Measurements from ENCODE around the gene SP6. TPM values are rescaled to one million over a fixed set of nuclear protein-coding genes. Genes with fewer than 3 reads are reported as not detected.

SP6 gene
- total RNA-seq, 4 donors from 2014 or later, result 0.56 to 5.9 (median 0.96) TPM

GRCh38 chr17:47837401-47838039, 13.4 kb downstream of the SP6 start:
- TF ChIP-seq POLR2A (IDR thresholded peaks at IDR 0.05) (no peak), CTCF (IDR thresholded peaks at IDR 0.05) (no peak)
- no peaks in the 10 kb centered on the region for H3K9me3 ChIP-seq
- WGBS, 2 donors, result 63 to 79% methylated on average over 8 of the region's 13 CpGs
- peaks cover 11 to 21% of the 10 kb centered on the region in 2 donors for H3K4me1 ChIP-seq
- DNase-seq, result no peak
- no peak overlapping the region for H3K4me3 ChIP-seq (replicated peaks in 1 of 3)
- peaks cover 6 to 11% of the 10 kb centered on the region in 2 donors for H3K36me3 ChIP-seq
- H3K27ac ChIP-seq, result peak overlapping the region in 1 of 3 donors; percentile 5
- intact Hi-C loops (cut with DNase I), result no loop called here
- H3K27me3 ChIP-seq, result no peaks in the 10 kb centered on the region

- WGBS, 2 donors, result no CpG with 5 or more reads among the region's 6 CpGs
- Histone ChIP-seq H3K27ac (no peak overlapping the region), H3K27me3 (no peaks in the 10 kb centered on the region), H3K36me3 (peaks cover 6 to 11% of the 10 kb centered on the region in 2 donors), H3K4me3 (replicated peaks in 1 of 3) (no peak overlapping the region), H3K9me3 (no peaks in the 10 kb centered on the region), H3K4me1 (peaks cover 15 to 23% of the 10 kb centered on the region in 2 donors)
- no peak for DNase-seq
- TF ChIP-seq CTCF (IDR thresholded peaks at IDR 0.05), result no peak
- intact Hi-C loops (cut with DNase I), result no loop called here
Observed at GRCh38 chr17:47836601-47837000, 14.4 kb downstream of the SP6 start.

GRCh38 chr17:47834756-47835155, 16.2 kb downstream of the SP6 start:
- H3K27ac ChIP-seq, result peak overlapping the region in 1 of 3 donors; percentile 24
- 67 to 69% methylated on average over 5 of the region's 5 CpGs for WGBS, 2 donors
- H3K4me3 ChIP-seq (replicated peaks in 1 of 3), result no peak overlapping the region
- no peaks in the 10 kb centered on the region for H3K27me3 ChIP-seq
- intact Hi-C loops (cut with DNase I), result no loop called here
- peaks cover 6 to 11% of the 10 kb centered on the region in 2 donors for H3K36me3 ChIP-seq
- no peak for TF ChIP-seq CTCF (IDR thresholded peaks at IDR 0.05)
- TF ChIP-seq POLR2A (IDR thresholded peaks at IDR 0.05), result no peak
- DNase-seq, result no peak
- H3K4me1 ChIP-seq, result peaks cover 15 to 20% of the 10 kb centered on the region in 2 donors
- no peaks in the 10 kb centered on the region for H3K9me3 ChIP-seq

GRCh38 chr17:47831934-47832327, 19.0 kb downstream of the SP6 start:
- 7 to 18% methylated on average over 7 of the region's 7 CpGs for WGBS, 2 donors
- Histone ChIP-seq H3K9me3 (no peaks in the 10 kb centered on the region), H3K27ac (no peak overlapping the region), H3K27me3 (no peaks in the 10 kb centered on the region), H3K36me3 (peaks cover 7 to 14% of the 10 kb centered on the region in 2 donors), H3K4me3 (replicated peaks in 1 of 3) (peak overlapping the region in 2 of 3 donors; percentile 77 to 83), H3K4me1 (peaks cover 11 to 16% of the 10 kb centered on the region in 2 donors)
- intact Hi-C loops (cut with DNase I), result no loop called here
- TF ChIP-seq POLR2A (IDR thresholded peaks at IDR 0.05) (no peak), CTCF (IDR thresholded peaks at IDR 0.05) (no peak)
- DNase-seq, result no peak

Data from thyroid gland (tissue), 4 donors.